Right atrium auricular region (tissue), 2 donors: ENCODE results near the gene CABP5. TPM values are rescaled to one million over a fixed set of nuclear protein-coding genes. Genes with fewer than 3 reads are reported as not detected.

ENCODE experiments used
- DNase-seq: peaks from one replicate; pipeline ENCODE4 v3.0.0-alpha.2; 2019; ENCODE audit warnings: low spot score
- H3K27ac ChIP-seq, 2 donors: fragments of 200-600 bp; sonication (generic); 1 replicate in 1 of 2; 2 replicates in 1 of 2; pipeline ENCODE4 v1.5.1; 2016 to 2019
- H3K27me3 ChIP-seq, 2 donors: fragments of 200-600 bp; sonication (generic); one replicate each; pipeline versions ENCODE4 v1.5.1 to v1.6.0; 2017 to 2019
- H3K36me3 ChIP-seq: fragments of 200-600 bp; sonication (generic); one replicate; pipeline ENCODE4 v1.5.1; 2016
- H3K4me1 ChIP-seq, 2 donors: fragments of 200-600 bp; sonication (generic); one replicate each; pipeline versions ENCODE4 v1.5.1 to v1.6.0; 2017 to 2019
- H3K4me3 ChIP-seq, 2 donors: fragments of 200-600 bp; sonication (generic); 1 replicate in 1 of 2; 2 replicates in 1 of 2; pipeline ENCODE4 v1.5.1; 2017 to 2019; ENCODE audit warnings: mild to moderate bottlenecking in 1 of 2, moderate library complexity in 1 of 2
- H3K9me3 ChIP-seq, 2 donors: fragments of 200-600 bp; sonication (generic); one replicate each; pipeline ENCODE4 v1.5.1; 2019
- total RNA-seq, 2 donors: library from RNA; depleted of rRNA; stranded (reverse); fragments of >200 nt; gene quantifications; one replicate each; pipeline ENCODE4 v1.1.0, GENCODE V29; 2016
- TF ChIP-seq, protein P1 (sequence below), 2 donors: fragments of 200-600 bp; sonication (generic); IDR thresholded peaks; one replicate each; pipeline ENCODE4 v1.5.1; 2019; ENCODE audit warnings: antibody characterized with exemption in 2 of 2

CABP5 gene
- total RNA-seq, 2 donors from 2014 or later: not detected

DNA sequence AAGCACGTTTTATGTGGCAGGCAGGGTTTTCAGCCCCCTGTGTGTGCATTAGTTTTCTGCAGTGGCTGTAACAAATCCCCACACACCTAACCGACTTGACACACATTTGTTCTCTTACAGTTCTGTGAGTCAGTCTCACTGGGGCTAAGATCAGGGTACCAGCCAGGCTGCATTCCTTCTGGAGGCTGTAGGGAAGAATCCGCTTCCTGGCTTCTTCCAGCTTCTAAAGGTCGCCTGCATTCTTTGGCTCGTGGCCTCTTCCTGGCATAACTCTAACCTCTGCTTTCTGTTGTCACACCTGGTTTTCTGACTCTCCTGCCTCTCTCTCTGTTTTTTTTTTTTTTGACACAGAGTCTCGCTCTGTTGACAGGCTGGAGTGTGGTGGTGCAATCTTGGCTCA is 43.0 kb downstream of the CABP5 start:
- Histone ChIP-seq H3K9me3 (peaks cover 0 to 6% of the 10 kb centered on the region in 2 donors), H3K27ac (no peak overlapping the region)

DNA sequence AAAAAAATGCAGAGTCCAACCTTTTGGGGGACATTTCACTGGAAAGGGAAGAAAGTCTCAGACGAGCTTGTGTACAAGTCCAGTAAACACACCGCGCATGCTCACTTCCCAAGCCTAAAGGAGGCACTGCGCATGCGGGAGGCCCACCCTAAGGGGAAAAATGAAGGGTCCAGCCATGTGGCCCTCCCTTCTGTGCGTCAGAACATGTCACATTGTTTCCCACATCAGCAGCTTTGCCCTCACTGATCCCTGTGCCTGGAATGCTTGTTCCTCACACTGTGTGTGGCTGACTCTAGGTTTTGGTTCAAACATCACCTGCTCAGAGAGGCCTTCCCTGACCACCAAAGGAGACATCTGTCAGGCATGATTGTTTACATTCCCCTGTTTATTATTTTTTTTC is 45.1 kb downstream of the CABP5 start:
- Histone ChIP-seq H3K27me3 (no peaks in the 10 kb centered on the region), H3K36me3 (no peaks in the 10 kb centered on the region), H3K4me3 (no peak overlapping the region), H3K4me1 (no peaks in the 10 kb centered on the region), H3K9me3 (peaks cover 0 to 6% of the 10 kb centered on the region in 2 donors), H3K27ac (no peak overlapping the region)
- DNase-seq: no peak
- TF ChIP-seq, protein P1, sequence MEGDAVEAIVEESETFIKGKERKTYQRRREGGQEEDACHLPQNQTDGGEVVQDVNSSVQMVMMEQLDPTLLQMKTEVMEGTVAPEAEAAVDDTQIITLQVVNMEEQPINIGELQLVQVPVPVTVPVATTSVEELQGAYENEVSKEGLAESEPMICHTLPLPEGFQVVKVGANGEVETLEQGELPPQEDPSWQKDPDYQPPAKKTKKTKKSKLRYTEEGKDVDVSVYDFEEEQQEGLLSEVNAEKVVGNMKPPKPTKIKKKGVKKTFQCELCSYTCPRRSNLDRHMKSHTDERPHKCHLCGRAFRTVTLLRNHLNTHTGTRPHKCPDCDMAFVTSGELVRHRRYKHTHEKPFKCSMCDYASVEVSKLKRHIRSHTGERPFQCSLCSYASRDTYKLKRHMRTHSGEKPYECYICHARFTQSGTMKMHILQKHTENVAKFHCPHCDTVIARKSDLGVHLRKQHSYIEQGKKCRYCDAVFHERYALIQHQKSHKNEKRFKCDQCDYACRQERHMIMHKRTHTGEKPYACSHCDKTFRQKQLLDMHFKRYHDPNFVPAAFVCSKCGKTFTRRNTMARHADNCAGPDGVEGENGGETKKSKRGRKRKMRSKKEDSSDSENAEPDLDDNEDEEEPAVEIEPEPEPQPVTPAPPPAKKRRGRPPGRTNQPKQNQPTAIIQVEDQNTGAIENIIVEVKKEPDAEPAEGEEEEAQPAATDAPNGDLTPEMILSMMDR (IDR thresholded peaks at IDR 0.05): no peak

More for the DNA sequence above, 43.0 kb downstream of the CABP5 start:
- Histone ChIP-seq H3K27me3 (no peaks in the 10 kb centered on the region), H3K36me3 (no peaks in the 10 kb centered on the region), H3K4me1 (no peaks in the 10 kb centered on the region), H3K4me3 (no peak overlapping the region)
- TF ChIP-seq, protein P1 (IDR thresholded peaks at IDR 0.05): no peak
- DNase-seq: no peak

DNA sequence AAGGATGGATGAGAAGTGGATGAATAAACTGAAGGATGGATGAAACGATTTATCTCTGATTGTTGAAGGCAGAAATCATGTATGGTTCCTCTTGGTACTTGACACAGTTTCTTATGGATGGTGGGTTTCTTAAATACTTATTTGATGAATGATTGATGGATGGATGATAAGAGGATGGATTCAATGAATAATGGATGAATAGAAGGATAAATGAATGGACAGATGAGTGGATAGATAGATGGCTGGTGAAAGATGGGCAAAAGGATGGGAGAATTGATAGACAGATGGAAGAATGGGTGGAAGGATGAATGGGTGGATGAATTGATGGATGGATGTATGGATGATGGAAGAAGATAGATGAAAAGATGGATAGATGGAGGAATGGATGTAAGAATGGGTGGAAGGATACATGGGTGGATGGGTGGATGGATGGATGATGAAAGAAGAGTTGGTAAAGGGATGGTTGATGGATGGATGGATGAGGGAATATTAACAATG is 47.6 kb downstream of the CABP5 start:
- peaks cover 0 to 6% of the 10 kb centered on the region in 2 donors for H3K9me3 ChIP-seq
- H3K4me3 ChIP-seq: no peak overlapping the region
- no peaks in the 10 kb centered on the region for H3K36me3 ChIP-seq
- no peak overlapping the region for H3K27ac ChIP-seq
- no peaks in the 10 kb centered on the region for H3K27me3 ChIP-seq
- DNase-seq: no peak
- TF ChIP-seq, protein P1 (IDR thresholded peaks at IDR 0.05): no peak
- no peaks in the 10 kb centered on the region for H3K4me1 ChIP-seq

DNA sequence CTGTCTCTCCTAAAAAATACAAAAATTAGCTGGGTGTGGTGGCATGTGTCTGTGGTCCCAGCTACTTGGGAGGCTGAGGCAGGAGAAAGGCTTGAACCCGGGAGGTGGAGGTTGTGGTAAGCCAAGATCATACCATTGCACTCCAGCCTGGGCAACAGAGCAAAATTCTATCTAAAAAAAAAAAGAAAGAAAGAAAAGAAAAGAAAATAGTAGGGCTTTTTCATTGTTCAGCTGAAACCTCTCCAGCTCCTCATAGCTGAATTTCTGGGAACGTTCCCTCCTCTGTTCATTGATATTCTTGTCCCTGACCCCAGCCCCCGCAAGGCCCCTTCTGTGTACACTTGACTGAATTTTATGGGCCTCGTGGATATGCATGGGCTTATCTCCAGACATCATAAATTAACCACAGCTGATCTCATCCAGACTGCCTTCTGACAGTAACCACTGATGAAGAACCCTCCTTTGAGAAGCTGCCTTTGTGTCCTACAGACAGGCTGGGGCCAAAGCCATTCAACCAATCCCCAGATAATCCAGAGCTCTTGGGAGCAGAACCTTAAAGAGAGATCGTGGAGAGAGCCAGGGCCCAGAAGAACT is 49.6 kb downstream of the CABP5 start, which contains the start of gene ELSPBP1:
Gene ELSPBP1, plus strand, starts transcription at position 424 of the 594 bp plus-strand sequence. CDS start 14,036 bp downstream, outside the sequence.
- no peak for DNase-seq
- Histone ChIP-seq H3K9me3 (no peaks in the 10 kb centered on the region), H3K27me3 (no peaks in the 10 kb centered on the region), H3K27ac (no peak within 1 kb of the TSS), H3K4me1 (no peaks in the 10 kb centered on the region), H3K4me3 (no peak within 1 kb of the TSS), H3K36me3 (no peaks in the 10 kb centered on the region)
- TF ChIP-seq, protein P1 (IDR thresholded peaks at IDR 0.05): no peak

DNA sequence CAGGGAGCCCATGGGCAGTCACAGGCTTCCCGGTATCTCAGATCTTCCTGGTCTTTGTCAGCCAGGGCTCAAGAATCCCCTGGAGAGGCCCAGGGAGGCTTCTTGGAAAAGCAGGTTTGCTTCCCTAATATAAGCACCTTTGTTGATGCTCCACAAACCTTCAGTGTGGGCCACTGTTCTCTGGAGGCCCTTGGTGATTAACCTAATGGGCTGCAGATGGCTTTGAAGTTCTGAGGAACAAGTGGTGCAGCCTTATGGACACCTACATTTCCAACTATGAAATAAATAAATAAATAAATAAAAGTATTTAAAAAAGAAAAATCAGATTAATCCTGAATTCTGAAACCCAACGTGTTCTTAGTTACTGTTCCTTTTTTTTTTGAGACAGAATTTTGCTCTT is 51.8 kb downstream of the CABP5 start, which contains the start of gene BSPH1:
Gene BSPH1, minus strand, starts transcription at position 101 of the 400 bp plus-strand sequence. Its CDS starts 89 bp downstream, at position 12.
- Histone ChIP-seq H3K36me3 (no peaks in the 10 kb centered on the region), H3K4me3 (no peak within 1 kb of the TSS), H3K27ac (no peak within 1 kb of the TSS), H3K9me3 (no peaks in the 10 kb centered on the region), H3K4me1 (no peaks in the 10 kb centered on the region), H3K27me3 (no peaks in the 10 kb centered on the region)
- TF ChIP-seq, protein P1 (IDR thresholded peaks at IDR 0.05): no peak
- DNase-seq: no peak
